ENCODE measurements around the gene PPFIA3. TPM values are rescaled to one million over a fixed set of nuclear protein-coding genes. Genes with fewer than 3 reads are reported as not detected.

The PPFIA3 gene
- total and polyA plus RNA-seq, 2 of the 4 experiments (the other 2 are of a cell fraction), result 0.90 to 2.4 TPM

GRCh38 chr19:49101160-49101559 lies 18.2 kb upstream of the PPFIA3 start:
- intact Hi-C loops (cut with micrococcal nuclease), result no loop called here
- ATAC-seq (ENCODE audit: low read depth) (no peak), DNase-seq (no peak)
- peaks cover 74% of the 10 kb centered on the region for H3K36me3 ChIP-seq (ENCODE audit: control insufficient read depth, insufficient read depth, low read length)
- in situ Hi-C loops (cut with MboI; ENCODE audit: low sequenced_read_pairs), result no loop called here
- H3K4me1 ChIP-seq (ENCODE audit: control insufficient read depth, insufficient read depth, low read length), result no peaks in the 10 kb centered on the region
- H2BK120ac ChIP-seq (ENCODE audit: low read depth, low read length), result no peak overlapping the region
- no peak overlapping the region for H3K9ac ChIP-seq (ENCODE audit: low read depth, low read length)
- no peak overlapping the region for H3K27ac ChIP-seq (ENCODE audit: insufficient read depth, low read length)
- no TSS peak for BruUV-seq (replicated peaks)
- CTCF ChIA-PET, result no interaction called here
- no peak overlapping the region for H3K4me2 ChIP-seq (ENCODE audit: low read depth, low read length)
- no peak overlapping the region for H3K23ac ChIP-seq (ENCODE audit: low read depth, low read length)
- peaks cover 61% of the 10 kb centered on the region for H4K20me1 ChIP-seq (ENCODE audit: insufficient read depth, low read length)
- H4K91ac ChIP-seq (ENCODE audit: insufficient read depth, low read depth, low read length), result no peak overlapping the region
- dilution Hi-C loops (cut with HindIII; ENCODE audit: low sequenced_read_pairs, unreplicated experiment), result no loop called here
- H2BK20ac ChIP-seq (ENCODE audit: low read depth, low read length), result no peak overlapping the region
- peaks cover 28 to 58% of the 10 kb centered on the region in 2 experiments for H3K79me1 ChIP-seq (ENCODE audit: low read depth in 1 of 2, low read length in 2 of 2)
- H2AK9ac ChIP-seq (replicated peaks; ENCODE audit: low read depth, low read length, poor library complexity), result no peak overlapping the region
- H3K4ac ChIP-seq (ENCODE audit: low read depth, low read length), result no peak overlapping the region
- POLR2A ChIA-PET (ENCODE audit: unreplicated experiment), result no interaction called here
- no peak overlapping the region for H4K5ac ChIP-seq (ENCODE audit: low read depth, low read length)
- no peak overlapping the region for H3K18ac ChIP-seq (ENCODE audit: low read depth, low read length)
- no peak overlapping the region for H2BK15ac ChIP-seq (ENCODE audit: low read depth, low read length)
- no peak overlapping the region for H4K8ac ChIP-seq (ENCODE audit: low read depth in 2 of 2, low read length in 2 of 2)
- H3K4me3 ChIP-seq (ENCODE audit: insufficient read depth, low read depth, low read length), result no peak overlapping the region
- TF ChIP-seq FOS (IDR thresholded peaks at IDR 0.05; ENCODE audit: low read depth, low read length), result no peak
- no peak for TF ChIP-seq MXI1 (IDR thresholded peaks at IDR 0.05; ENCODE audit: borderline replicate concordance, low read depth, low read length)
- no peak for TF ChIP-seq MAZ (IDR thresholded peaks at IDR 0.05; ENCODE audit: borderline replicate concordance, low read depth, low read length)
- TF ChIP-seq MAFK (IDR thresholded peaks at IDR 0.05; ENCODE audit: low read depth, low read length), result no peak
- TF ChIP-seq RAD21 (IDR thresholded peaks at IDR 0.05; ENCODE audit: low read length), result no peak
- TF ChIP-seq BHLHE40 (IDR thresholded peaks at IDR 0.05; ENCODE audit: low read depth, low read length), result no peak
- TF ChIP-seq RFX5 (IDR thresholded peaks at IDR 0.05; ENCODE audit: low read depth, low read length), result no peak
- TF ChIP-seq USF2 (IDR thresholded peaks at IDR 0.05; ENCODE audit: low read depth, low read length), result no peak
- no peak for TF ChIP-seq POLR2A (IDR thresholded peaks at IDR 0.05; ENCODE audit: low read depth, low read length)
- no peaks in the 10 kb centered on the region for H3K9me1 ChIP-seq (ENCODE audit: insufficient read depth, low read length)
- no peaks in the 10 kb centered on the region for H3K27me3 ChIP-seq (ENCODE audit: control insufficient read depth, insufficient read depth, low read length)
- H3K56ac ChIP-seq (ENCODE audit: extremely low read depth, insufficient read depth, low read length), result no peak overlapping the region
- no peak overlapping the region for H2AK5ac ChIP-seq (ENCODE audit: low read depth, low read length)
- H2AFZ ChIP-seq (replicated peaks; ENCODE audit: low read length, poor library complexity), result no peak overlapping the region
- H2BK5ac ChIP-seq (ENCODE audit: low read depth, low read length, poor library complexity, severe bottlenecking), result no peak overlapping the region
- WGBS, 2 experiments (ENCODE audit: extremely low coverage in 2 of 2, insufficient read length in 1 of 2), result 78% methylated on average over 6 of the region's 12 CpGs; no CpG with 5 or more reads in 1 of the 2 experiments
- no peak overlapping the region for H3K14ac ChIP-seq (replicated peaks; ENCODE audit: low read depth, low read length)
- H3K9me3 ChIP-seq (ENCODE audit: control insufficient read depth, insufficient read depth, low read length), result no peaks in the 10 kb centered on the region
